Prostate gland (tissue), 2 donors: ENCODE measurements around the gene ZSWIM9.

Experiments
- CTCF ChIP-seq, 4 experiments: fragments of 200-600 bp in 2 of 4; fragments of 450-650 bp in 2 of 4; sonication (generic) in 2 of 4; IDR thresholded peaks; 1 replicate in 3 of 4; 2 replicates in 1 of 4; pipeline ENCODE4 v1.5.1; 2016 to 2019; ENCODE audit warnings: antibody characterized with exemption in 4 of 4, mild to moderate bottlenecking in 2 of 4, moderate library complexity in 2 of 4
- POLR2AphosphoS5 ChIP-seq: sonication (generic); formaldehyde crosslinking; IDR thresholded peaks from one replicate; pipeline ENCODE4 v1.6.1; 2017; ENCODE audit warnings: antibody characterized with exemption

- no peak for TF ChIP-seq POLR2AphosphoS5
- TF ChIP-seq CTCF (IDR thresholded peaks at IDR 0.05): no peak
Observed at GRCh38 chr19:48154003-48154402, 16.5 kb upstream of the ZSWIM9 start.
